NCI-H1105 (cell line): Measurements from ENCODE around the gene IGFALS.

Source experiments
- DNase-seq: peaks from one replicate; lab custom pipeline; 2025; lab: John Stamatoyannopoulos, UW

Gene IGFALS

DNA sequence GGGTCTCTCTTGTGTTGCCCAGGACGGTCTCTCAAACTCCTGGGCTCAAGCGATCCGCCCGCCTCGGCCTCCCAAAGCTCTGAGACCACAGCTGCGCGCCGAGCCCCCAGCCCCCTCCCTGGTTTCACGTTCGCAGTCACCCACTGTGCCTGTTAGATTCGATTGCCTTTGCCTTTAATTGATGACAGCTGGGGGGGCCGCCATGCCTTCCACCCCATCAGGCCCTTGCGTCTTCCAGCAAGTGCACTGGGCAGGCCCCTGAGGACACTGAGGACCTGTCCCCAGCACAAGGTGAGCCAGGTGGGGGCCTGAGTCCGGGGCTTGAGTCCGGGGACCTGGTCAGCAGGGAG, 3.3 kb downstream of the IGFALS start:
- DNase-seq, result no peak

DNA sequence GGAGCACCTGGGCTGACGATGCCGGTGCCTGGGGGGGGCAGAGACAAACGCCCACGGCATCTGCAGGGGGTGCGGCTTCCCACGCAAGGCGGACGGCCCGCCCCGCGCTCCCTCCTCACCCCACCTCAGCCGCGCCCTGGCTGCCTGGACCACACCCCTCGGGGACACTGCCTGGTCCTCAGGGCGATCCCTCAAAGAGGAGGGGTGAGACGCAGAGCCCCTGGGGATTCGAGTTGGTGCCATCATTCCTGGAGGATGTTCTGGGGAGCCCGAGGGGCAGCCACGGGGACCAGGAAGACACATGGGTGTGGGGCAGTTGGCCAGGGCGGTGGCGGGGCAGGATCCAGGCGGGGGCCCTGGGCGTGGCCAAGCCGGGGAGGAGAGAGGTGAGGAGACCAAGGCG, 3.9 kb downstream of the IGFALS start:
- DNase-seq, result no peak

DNA sequence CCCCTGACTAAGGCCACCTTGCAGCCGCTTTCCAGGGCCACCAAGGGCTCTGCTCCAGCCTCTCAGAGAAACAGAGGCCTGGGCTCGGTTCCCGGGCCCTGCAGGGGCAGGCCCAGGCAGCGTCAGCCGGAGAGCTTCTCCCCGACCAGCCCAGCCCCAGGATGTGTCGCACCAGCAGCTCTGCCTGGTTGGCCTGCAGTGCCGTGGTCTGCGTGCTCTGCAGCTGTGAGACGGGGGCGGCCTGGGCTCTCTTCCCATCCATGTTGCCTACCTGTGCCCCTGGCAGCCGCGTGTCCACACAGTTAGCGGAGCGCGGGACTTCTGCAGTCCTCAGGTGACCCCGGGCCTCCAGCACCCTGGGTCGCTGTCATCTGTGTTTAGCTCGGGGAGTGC, 4.8 kb downstream of the IGFALS start:
- no peak for DNase-seq

DNA sequence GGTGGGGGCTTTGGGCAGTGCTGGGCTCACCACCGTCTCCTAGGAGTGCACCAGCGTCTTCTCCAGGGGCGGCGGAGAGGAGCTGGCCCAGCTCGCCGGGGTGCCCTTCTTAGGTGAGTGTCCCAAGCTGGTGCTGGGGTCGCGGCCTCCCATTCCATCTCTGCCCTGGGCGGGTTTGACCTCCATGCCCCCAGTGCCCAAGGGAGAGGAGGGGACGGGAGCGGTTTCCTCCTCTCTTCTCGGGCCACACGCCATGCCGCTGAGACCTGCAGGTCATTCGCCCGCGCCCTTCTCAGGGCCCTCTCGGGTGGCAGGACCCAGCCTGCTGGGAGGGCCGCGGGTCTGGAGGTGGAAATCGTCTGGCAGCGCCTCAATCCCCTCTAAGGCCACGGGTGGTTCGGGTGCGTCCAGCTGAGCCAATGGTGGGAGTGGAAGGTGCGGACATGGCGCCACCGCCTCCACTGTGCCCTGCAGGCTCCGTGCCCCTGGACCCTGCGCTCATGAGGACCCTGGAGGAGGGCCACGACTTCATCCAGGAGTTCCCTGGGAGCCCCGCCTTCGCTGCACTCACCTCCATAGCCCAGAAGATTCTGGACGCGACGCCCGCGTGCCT, 5.3 kb downstream of the IGFALS start:
- no peak for DNase-seq

DNA sequence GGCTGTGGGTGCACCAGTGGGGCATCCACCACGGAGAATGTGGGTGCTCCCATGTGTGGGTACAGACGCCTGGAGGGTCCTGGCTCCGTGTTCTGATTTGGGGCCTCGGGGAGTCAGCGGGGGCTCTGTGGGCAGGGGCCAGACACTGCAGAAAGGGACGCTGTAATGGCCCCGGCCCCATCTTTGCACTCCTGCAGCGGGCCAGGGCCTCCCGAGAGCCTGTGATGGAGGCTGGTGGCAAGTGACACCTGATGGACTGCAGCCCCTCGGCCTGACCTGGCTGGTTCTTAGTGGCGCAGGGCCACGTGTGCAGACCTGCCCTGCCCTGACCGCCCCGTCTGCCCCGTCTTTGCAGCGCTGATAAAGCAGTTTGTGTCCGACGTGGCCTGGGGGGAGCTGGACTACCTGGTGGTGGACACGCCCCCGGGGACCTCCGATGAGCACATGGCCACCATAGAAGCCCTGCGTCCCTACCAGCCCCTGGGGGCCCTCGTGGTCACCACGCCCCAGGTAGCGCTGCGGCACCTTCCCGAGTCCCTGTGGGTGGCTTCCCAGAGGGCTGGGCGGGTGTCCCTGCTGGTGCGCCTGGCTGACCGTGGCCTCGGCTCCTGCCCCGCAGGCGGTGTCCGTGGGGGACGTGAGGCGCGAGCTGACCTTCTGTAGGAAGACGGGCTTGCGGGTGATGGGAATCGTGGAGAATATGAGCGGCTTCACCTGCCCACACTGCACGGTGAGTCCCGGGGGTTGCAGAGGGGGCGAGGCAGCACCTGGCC, 6.0 kb downstream of the IGFALS start:
- no peak for DNase-seq

DNA sequence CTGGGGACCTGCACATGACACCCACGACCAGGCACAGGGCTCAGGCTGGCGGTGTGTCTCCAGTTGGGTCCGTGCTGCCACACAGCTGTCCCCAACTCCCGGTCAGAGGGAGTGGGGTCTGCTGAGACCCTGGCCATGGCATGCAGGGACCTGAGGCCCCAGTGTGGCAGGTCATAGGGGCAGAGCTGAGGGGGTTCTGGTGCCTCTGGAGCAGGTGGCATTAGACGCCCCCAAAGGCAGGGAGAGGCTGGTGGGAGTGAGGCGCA, 6.5 kb downstream of the IGFALS start:
- DNase-seq, result no peak

DNA sequence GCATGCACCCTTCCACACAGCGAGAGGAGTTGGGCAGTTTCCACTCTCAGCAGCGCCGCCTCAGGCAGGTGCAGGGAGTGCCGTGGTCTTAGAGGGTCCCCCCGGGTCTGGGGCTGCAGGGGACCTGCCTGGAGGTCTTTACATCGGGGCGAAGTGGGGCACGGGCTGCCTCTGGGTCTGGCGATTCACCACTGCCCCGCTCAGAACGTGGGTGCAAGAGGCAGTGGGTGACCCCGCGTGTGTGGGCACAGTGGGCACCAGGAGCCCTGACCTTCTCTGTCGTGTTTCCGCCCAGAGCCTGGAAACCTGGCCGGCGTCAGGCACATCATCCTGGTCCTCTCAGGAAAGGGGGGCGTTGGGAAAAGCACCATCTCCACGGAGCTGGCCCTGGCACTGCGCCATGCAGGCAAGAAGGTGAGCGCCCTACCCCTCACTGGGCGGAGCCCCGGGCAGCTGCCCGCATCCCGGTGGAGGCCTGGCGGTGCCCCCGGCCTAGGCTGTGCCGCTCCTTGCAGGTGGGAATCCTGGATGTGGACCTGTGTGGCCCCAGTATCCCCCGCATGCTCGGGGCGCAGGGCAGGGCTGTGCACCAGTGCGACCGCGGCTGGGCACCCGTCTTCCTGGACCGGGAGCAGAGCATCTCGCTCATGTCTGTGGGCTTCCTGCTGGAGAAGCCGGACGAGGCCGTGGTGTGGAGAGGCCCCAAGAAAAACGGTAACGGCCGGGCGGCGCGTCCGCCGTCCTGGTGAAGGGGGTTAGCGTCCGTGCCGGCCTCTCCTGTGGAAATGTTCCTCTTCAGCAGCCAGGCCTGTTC, 7.1 kb downstream of the IGFALS start:
- DNase-seq, result no peak

DNA sequence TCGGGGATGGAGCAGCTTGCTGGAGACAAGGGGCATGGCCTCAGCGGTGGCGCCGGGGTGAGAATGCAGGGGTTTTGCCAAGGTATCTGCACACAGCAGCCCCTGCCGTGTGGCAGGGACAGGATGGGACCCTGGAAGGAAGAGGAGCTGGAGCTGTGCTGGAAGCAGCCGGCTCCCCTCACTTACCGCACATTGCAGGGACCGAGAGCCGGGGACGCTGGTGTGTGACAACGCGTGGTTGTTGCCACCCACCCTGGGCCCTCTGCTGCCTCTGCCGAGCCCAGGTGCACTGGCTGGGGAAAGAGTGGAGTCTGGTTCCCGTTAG, 7.7 kb downstream of the IGFALS start:
- DNase-seq, result no peak

DNA sequence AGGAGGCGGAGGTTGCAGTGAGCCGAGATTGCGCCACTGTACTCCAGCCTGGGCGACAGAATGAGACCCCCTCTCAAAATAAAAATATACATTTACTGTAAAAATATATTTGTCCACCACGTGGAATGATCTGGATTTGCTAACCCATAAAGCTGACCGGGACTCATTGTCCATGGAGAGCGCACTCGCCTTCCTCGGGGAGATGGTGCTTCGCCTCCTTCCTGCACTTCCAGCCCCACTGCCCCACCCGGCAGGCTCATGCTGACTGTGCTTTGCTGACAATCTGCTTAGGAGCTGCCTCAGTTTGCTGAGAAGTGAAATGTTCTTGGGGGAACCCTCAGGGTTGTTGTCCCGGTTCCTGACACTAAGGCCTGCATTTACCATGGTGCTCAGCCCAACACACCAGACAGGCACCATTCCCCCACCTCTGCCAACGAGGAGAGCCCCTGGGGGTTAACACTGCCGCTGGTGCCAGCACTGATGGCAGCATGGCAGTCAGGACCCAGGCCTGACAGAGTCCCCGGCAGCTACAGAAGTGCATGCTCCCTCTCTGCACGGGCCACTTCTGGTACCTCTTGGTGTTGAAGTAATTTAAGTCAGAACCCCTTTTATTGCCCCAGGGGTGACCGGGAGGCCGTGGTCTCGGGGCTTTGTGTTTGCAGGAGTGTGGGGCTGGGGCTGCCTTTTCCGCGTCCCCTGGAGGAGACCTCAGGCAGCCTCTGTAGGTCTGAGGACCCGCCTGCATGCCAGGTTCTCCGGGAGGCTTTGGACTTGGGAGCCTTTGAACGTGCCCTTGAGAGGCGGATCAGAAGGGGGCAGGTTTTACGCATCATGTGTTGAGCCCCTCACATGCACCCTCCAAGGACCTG, 8.3 kb downstream of the IGFALS start:
- no peak for DNase-seq

DNA sequence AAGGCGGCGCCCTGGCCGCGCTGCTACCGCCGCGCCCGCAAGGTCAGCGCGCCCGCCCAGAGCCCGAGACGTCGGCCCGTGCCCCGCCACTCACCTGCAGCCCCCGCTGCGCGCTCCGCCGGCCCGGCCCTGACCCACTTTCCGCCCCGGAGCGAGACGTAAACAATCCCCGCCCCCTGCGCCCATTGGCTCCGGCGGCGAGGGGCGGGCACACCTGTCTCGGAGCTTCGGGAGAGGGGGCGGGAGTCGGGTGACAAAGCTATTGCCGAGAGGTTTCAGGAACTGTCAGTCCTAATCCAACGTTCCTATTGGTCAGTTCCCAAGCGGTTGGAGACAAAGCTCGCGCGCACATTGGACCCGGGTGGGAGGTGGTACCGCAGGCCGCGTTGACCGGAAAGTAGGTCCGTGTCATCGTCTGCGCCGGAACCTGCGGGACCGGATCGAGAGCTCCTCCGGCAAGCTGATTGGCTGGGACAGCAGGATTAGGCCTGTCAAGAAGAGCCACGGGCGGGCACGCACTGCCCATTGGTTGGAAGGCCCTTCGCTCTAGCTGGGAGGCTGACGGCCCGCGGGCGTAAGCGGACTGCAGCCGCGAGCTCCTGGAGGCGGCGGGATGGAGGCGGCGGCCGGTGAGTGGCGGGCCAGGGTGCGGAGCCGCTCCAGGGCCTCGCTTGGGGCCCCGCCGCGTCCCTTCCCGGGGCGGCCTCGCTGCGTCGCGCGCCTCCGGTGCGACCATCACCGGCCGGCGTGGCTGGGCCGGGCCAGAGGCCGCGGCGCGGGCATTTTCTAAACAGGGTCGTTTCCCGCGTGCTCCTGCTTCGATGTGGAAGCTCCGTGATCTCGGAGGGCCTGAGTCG, 10.9 kb downstream of the IGFALS start, which contains the start of the genes NUBP2 and SPSB3:
Gene NUBP2, plus strand, starts transcription at position 553 of the 857 bp plus-strand sequence. Its CDS starts 61 bp downstream, at position 614.
Gene SPSB3, minus strand, starts transcription at position 164 of the 857 bp plus-strand sequence. CDS start 1,088 bp downstream, outside the sequence.
- DNase-seq, result peak; percentile 95

DNA sequence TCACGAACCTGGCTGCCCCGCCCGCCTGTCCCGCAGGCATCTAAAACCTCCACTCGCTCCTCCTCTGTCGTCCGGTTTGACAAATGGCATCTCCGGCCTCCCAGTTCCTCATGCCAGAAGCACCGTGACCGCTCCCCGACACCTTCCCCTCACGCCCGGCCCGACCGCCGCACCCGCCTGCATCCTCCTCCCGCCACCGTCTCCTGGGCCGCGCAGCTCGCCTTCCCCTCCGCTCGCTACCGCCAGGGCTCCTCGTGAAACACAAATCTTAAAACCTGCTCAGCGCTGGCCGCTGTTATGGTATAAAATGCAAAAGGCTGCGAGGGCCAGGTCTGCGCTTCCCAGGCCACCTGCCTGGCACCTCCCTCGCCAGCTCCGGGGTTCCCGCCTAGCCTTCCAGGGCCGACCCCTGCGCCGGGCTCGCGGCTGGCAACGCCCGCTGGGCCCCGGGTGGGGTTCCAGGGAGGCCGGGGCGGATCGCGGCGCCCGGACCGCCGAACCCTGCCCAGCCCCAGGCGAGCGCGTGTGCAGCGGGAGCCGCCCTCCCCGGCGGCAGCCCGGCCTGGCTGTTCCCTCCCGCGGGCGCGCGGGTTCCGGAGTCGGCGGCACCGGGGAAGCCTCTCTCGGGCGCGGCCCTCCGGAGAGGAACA, 11.6 kb downstream of the IGFALS start:
- DNase-seq, result no peak

DNA sequence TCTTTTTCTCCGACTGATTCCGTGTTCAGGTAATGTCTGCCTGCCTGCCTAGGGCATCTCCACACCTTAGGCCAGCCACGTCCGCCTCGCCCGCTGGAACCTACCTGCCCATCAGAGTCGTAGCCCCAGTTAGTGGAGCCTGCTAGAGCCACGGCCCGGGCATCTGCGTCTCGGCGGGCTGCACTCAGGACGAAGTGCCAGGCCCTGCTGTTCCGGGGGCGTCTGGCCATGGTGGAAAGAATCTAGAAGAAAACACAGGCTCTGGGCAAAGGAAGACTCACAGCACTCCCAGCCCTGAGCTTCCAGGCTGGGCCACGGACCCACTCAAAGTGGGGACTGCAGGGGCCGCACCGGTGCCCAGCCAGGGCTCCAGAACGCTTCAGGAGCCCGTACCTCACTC, 12.3 kb downstream of the IGFALS start:
- DNase-seq, result no peak

DNA sequence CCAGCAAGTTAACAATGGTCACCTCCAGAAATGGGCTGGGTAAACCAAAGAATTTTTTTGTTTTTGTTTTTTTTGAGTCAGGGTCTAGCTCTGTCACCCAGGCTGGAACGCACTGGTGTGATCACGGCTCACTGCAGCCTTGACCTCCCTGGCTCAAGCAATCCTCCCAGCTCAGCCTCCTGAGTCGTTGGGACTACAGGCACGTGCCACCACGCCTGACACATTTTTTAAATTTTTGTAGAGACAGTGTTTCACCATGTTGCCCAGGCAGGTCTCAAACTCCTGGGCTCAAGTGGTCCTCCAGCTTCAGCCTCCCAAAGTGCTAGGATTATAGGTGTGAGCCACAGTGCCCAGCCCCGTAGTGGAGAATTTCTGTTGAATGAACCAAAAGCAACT, 12.8 kb downstream of the IGFALS start:
- DNase-seq, result no peak

DNA sequence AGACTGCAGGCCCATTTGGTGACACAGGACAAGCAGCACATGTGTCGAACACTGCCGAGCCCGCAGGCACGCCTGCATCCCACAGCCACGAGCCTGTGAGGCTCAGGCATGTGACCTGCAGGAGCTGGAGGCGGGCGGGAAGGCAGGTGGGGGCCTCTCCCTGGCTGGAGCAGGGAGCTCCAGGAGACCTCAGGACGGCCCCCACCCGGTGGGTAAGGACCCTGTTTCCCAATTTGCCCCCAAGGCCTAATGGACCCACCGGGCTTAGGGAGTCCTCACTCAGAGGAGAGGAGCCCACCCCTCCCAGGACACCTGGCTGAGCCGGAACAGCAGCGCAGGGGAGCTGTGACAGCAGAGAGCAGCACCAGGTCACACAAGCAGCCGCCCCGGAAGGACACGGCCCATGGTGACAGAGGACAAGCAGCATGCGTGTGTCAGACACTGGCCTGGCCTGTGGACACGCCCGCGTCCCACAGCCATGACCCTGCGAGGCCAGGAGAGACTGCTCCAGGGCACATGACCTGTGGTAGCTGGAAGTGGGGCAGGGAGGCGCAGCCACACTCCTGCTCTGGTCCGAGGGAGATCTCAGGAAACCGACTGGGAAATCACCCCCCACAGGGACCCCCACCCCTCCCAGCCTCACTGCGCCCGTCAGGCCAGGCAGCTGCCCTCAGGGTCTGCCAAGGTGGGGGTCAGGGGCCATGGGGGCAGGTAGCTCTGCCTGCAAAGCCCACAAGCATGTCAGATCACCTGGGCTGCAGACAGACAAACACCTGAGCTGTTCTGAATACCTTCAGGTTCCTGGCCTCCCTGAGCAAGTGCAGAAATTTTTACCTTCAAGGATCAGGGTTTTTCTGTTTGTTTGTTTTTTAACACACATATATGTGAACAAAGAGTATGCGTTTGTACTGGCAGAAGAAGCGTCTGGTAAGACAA, 13.5 kb downstream of the IGFALS start:
- DNase-seq, result no peak

DNA sequence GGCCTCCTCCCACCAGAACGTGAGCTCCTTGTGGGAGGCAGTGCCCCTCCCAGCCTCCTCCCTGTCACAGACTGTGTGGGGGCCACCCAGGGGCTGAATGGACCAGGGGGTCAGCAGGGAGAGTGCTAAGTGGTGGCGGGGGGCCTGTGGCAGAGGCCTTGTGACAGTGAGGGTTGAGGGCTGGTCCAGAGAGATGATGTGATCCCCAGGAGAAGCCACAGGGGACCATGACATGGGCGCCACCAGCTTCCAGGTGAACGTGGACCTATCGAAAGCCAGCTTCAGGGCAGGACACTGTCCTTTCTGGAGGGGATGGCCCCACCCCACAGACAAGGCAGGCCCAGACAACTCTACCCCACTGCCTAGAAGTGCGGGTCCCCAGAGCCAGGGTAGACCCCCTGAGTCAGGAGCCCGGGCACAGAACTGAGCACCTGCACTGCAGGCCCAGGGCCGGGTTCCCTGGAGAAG, 14.2 kb downstream of the IGFALS start:
- DNase-seq, result no peak

DNA sequence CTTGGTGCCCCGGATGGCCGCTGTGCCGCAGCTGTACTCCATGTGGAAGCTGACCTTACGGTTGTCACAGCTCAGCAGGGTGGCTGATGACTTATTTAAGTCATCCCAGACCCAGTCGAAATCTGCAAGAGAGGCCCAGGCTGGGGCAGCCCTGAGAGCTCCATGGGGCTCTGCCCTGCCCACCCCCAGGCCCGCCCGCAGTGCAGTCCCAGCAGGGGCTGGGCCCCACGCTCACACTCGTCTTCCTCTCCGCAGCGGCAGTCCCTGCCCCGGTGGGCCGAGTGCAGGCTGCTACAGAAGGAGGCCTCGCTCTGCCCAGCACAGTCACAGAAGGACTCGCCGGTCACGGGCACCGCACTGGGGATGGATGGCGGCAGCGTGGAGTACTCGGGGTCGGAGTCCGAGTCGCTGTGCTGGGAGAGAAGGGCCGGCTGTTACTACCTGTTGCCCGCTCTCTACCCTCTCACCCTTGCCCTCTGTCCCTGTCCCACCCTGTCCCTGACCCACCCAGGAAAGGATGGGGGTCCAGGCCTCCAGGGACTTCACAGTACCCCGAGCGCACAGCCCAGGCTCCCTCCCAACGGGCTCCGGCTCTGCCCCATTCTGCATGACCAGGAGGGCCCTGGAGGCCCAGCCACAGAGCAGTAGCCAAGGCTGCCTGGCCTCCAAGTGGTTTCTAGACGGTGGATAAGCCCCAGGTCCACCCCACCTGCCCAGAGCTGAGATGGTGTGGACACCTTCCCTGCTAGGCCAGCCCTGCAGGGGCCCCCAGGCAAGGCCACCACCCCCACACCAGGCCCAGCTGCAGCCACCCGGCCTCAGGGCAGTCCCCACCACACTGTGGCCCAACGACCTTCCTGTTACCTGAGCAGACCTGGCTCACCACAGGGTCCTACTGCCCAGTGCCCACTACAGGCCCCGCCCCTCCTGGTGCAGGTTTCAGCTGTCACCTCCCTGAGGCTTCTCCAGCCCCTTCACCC, 15.0 kb downstream of the IGFALS start:
- DNase-seq, result no peak

DNA sequence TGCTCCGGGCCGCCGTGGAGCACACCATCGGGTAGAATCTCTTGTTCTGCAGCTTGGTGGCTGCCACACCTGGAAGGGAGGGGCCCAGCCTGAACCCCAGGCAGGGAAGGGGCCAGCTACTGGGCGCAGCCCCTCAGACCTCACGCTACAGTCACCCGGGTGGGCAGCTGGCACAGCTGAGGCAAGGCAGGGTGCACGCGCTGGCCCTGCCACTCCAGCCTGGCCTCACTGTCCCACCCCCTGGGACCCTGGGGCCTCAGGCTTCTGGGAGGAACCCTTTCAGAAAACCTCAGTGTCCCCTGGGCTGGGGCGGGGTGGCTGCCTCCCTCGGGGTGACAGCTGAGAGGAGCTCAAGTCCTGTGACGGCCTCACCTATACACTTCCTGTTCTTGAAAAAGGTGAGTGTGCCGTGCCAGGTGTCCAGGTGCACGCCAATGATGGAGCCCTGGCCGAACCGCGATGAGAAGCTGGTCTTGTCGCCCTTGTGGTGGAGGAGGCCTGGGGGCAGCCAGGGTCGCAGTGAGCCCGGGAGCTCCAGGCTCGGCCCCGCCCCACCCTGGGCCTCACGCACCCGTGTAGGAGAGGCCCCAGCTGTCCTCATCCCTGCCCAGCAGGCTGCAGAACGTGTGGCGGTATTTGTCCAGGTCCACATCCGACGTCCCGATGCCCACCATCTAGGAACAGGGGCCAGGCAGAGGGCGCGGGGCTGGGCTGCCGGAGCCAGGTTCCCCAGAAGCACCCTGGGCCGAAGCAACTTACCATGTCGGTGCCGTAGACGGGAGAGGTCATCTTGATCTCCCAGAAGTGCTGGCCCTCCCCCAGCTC, 15.9 kb downstream of the IGFALS start:
- DNase-seq, result no peak

DNA sequence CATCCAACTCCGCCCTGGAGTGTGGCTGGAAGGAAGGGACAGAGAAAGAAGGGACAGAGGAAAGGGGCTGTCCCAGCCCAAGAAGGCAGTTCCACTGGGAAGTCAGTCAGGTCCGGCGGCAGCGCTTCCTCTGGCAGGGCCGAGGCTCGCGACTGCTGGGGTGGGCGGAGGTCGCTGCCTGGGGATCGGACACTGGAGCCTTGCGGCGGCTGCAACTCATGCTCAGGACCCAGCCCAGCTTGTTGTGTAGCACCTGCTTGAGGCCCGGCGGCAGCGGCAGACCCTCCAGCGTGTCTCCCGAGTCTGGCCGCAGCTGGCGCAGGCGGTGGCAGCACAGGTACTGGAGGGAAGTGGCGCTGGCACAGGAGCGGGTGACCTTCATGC, 16.5 kb downstream of the IGFALS start:
- no peak for DNase-seq
